Fibroblast of the aortic adventitia (primary cell): ENCODE data around the gene CCDC142. TPM values are rescaled to one million over a fixed set of nuclear protein-coding genes. Genes with fewer than 3 reads are reported as not detected.

ENCODE experiments used
- DNase-seq: peaks from one replicate; pipeline ENCODE4 v3.0.0-alpha.2; 2010; ENCODE audit warnings: low read depth
- H3K4me3 ChIP-seq: 2 replicates; pipeline ENCODE4 v1.5.1; 2011; ENCODE audit warnings: low read depth, mild to moderate bottlenecking, control low read depth, low read length, moderate library complexity
- total RNA-seq: library from RNA; depleted of rRNA; stranded (reverse); fragments of >200 nt; gene quantifications from 2 replicates; pipeline ENCODE4 v1.2.3, GENCODE V29; 2012; ENCODE audit warnings: low replicate concordance
- TF ChIP-seq, protein P1 (sequence below): IDR thresholded peaks from 2 replicates; pipeline ENCODE4 v1.5.1; 2011; ENCODE audit warnings: mild to moderate bottlenecking, low read length, control low read depth, inconsistent platforms; ENCODE audit not compliant: insufficient read depth

The CCDC142 gene
- total RNA-seq, 1 donor = 27.7 TPM

DNA sequence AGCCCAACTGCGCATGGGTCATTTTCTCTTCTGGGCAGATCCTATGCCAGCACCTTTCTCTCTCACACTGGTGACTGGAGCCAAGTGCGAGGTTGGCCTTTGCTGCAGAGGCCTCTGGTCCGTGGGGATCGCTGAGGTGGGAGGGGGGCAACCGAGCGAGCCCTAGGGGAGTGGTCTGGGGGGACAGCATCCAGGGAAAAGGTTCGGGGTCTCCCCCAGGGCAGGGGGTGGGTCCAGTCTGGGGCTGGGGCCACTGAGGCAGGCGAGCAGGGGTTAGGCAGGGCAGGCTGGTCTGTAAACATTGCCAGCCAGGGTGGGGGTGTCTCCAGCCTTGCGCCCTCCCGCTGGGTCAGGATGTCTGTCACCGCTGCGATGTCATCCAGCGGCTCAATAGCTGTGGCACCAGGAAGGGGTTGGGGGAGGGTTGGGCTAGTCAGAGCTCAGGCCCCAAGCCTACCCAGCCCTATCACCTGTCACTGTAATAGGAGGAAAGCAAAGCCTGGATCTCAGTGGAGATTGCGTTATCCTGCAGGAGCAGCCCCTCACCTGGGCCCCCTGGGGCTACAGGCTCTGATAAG is 56.5 kb downstream of the CCDC142 start:
- H3K4me3 ChIP-seq = no peak overlapping the region
- no peak for DNase-seq
- TF ChIP-seq, protein P1, sequence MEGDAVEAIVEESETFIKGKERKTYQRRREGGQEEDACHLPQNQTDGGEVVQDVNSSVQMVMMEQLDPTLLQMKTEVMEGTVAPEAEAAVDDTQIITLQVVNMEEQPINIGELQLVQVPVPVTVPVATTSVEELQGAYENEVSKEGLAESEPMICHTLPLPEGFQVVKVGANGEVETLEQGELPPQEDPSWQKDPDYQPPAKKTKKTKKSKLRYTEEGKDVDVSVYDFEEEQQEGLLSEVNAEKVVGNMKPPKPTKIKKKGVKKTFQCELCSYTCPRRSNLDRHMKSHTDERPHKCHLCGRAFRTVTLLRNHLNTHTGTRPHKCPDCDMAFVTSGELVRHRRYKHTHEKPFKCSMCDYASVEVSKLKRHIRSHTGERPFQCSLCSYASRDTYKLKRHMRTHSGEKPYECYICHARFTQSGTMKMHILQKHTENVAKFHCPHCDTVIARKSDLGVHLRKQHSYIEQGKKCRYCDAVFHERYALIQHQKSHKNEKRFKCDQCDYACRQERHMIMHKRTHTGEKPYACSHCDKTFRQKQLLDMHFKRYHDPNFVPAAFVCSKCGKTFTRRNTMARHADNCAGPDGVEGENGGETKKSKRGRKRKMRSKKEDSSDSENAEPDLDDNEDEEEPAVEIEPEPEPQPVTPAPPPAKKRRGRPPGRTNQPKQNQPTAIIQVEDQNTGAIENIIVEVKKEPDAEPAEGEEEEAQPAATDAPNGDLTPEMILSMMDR = no peak

DNA sequence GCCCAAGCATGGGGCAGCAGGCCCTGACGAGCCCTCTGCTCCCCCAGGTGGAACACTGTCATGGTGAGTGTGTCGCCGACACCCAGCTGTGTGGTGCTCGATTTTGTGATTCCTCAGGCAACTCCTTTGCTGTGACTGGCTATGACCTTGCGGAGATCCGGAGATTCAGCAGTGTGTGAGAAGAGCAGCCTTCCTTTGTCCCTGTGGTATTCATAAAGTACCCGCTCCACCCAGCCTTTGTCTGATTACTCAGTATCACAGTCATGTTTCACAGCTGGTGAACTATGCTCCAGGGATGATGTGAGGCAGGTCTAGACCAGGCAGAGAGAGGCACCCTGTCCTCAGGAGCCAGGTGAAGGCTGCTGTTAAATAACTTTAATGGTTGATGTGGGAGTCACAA is 57.3 kb downstream of the CCDC142 start:
- no peak overlapping the region for H3K4me3 ChIP-seq
- TF ChIP-seq, protein P1 = no peak
- DNase-seq = no peak

DNA sequence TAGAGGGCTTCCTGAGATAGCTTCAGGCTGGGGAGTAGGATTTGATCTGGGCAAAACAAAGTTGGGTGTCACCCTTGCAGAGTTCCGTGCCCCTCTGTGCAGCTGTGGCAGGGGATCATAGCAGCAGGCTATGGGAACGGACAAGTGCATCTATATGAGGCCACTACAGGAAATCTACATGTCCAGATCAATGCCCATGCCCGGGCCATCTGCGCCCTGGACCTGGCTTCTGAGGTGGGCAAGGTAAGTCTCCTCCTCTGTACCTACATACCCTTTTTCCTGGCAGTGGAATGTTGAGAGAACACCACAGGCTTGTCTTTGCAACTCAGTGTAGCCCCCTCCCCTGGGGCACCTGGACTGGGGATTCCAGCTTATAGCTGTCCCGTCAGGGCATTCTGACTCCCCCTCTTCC is 57.8 kb downstream of the CCDC142 start:
- TF ChIP-seq, protein P1 = no peak
- no peak overlapping the region for H3K4me3 ChIP-seq
- no peak for DNase-seq

DNA sequence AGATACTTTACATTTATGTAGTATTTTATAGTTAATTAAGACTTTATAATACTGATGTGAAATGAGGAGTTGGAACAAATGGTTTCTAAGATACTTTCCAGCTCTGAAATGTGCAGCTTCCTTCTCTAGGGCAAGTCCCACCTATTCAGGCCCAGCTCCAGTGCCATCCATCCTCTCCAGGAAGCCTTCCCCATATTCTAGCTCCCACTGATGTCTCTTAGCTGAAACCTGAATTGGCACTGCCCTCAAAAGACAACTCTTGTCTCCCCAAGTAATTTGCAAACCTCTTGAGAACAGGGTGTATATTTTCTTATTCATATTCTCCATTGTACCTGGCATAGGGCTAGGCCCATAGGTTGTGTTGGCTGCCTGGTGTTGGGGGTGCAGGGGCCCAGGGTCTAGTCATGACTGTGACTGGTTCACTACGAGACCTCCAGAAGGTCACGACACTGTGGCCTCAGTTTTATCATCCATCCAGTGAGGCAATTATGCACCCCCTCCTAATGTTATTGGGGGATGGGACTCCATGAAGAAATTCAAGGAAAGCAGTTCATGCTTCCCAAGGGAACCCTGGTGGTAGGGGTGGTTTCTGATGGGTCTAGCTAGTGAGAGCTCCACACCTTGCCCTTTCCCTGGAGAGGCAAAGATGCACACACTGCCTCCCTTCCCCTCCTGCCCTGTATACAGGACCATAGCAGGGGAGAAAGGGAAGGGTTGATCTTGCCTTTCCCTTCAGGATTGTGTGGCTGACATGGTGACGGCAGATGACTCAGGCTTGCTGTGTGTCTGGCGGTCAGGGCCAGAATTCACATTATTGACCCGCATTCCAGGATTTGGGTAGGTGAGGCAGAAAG is 58.4 kb downstream of the CCDC142 start:
- no peak overlapping the region for H3K4me3 ChIP-seq
- no peak for DNase-seq
- TF ChIP-seq, protein P1 = no peak

Other genes with a start within 250 kb of the CCDC142 start
- 0.25 and 0.45 TPM in 2 replicates for gene SLC4A5, start 139.6 kb downstream of the CCDC142 start, total RNA-seq
- 147 and 293 TPM in 2 replicates for gene DCTN1, start 102.7 kb downstream of the CCDC142 start, total RNA-seq
- gene C2orf81, start 61.4 kb downstream of the CCDC142 start, total RNA-seq = 1.9 and 2.8 TPM in 2 replicates
- 16.9 and 34.3 TPM in 2 replicates for gene WDR54, start 61.3 kb downstream of the CCDC142 start, total RNA-seq
- gene RTKN, start 41.1 kb downstream of the CCDC142 start, total RNA-seq = 12.0 and 15.7 TPM in 2 replicates
- gene INO80B, start 27.9 kb downstream of the CCDC142 start, total RNA-seq = 13.5 and 28.0 TPM in 2 replicates
- 24.4 and 27.6 TPM in 2 replicates for gene WBP1, start 24.6 kb downstream of the CCDC142 start, total RNA-seq
- 15.2 and 25.3 TPM in 2 replicates for gene MOGS, start 17.6 kb downstream of the CCDC142 start, total RNA-seq
- 19.3 and 30.2 TPM in 2 replicates for gene MRPL53, start 10.3 kb downstream of the CCDC142 start, total RNA-seq
- 10.4 and 16.3 TPM in 2 replicates for gene TTC31, start 83 bp upstream of the CCDC142 start, total RNA-seq
- gene LBX2, start 16.6 kb upstream of the CCDC142 start, total RNA-seq = 2.0 and 3.0 TPM in 2 replicates
- gene PCGF1, start 24.7 kb upstream of the CCDC142 start, total RNA-seq = 27.5 and 28.9 TPM in 2 replicates
- gene TLX2, start 31.5 kb upstream of the CCDC142 start, total RNA-seq = not detected in 2 replicates
- gene DQX1, start 43.2 kb upstream of the CCDC142 start, total RNA-seq = 0.27 TPM in 1 of 2 replicates, not detected in the other
- 18.1 and 88.0 TPM in 2 replicates for gene AUP1, start 46.7 kb upstream of the CCDC142 start, total RNA-seq
- 27.1 and 32.9 TPM in 2 replicates for gene HTRA2, start 46.9 kb upstream of the CCDC142 start, total RNA-seq
- 11.9 and 18.5 TPM in 2 replicates for gene LOXL3, start 70.9 kb upstream of the CCDC142 start, total RNA-seq
- gene DOK1, start 71.7 kb upstream of the CCDC142 start, total RNA-seq = 11.4 and 36.9 TPM in 2 replicates
- gene M1AP, start 165.3 kb upstream of the CCDC142 start, total RNA-seq = not detected in 2 replicates
- 2.8 and 3.6 TPM in 2 replicates for gene SEMA4F, start 171.2 kb upstream of the CCDC142 start, total RNA-seq